Measurements from ENCODE around the gene PYHIN1.

Gene PYHIN1

DNA sequence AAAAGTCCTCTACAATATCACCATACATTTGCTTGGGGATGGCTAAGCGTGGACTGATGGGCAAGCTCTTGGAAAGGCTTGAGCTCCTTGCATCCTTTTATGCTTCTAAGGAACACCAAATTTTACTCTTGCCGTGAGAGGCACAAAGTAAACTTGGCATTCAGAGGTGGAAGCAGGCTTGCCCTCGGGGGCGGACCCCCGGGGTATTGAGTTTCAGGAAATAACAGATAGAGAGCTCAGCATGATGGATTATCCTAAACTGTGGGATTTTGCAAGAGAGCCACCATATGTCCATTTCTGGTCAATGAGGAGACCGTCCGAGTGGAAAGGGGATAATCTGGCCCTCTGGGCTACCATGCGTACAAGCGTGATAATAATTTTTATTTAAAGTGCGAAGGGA, 92.4 kb downstream of the PYHIN1 start:
- DNase-seq, result no peak

- no peak for DNase-seq
These were observed 93.7 kb downstream of the PYHIN1 start for GRCh38 chr1:159025043-159025442.
